Neural cell (in vitro differentiated cells): Measurements from ENCODE around the gene SMIM31. TPM values are rescaled to one million over a fixed set of nuclear protein-coding genes. Genes with fewer than 3 reads are reported as not detected.

Experiments used
- H2AFZ ChIP-seq: fragments of 200-600, 300-800 bp; sonication (generic), shearing (Covaris generic); 2 replicates; pipeline ENCODE4 v1.6.0; 2014; ENCODE audit warnings: low read depth, mild to moderate bottlenecking, antibody characterized with exemption, low read length, moderate library complexity
- H3F3A ChIP-seq: fragments of 200-600 bp; shearing (Covaris generic); 2 replicates; pipeline ENCODE4 v1.6.1; 2016; ENCODE audit warnings: mild to moderate bottlenecking, moderate library complexity, mixed read lengths, antibody characterized with exemption, low read length; ENCODE audit not compliant: insufficient read depth, poor library complexity, severe bottlenecking
- H3K27ac ChIP-seq: fragments of 200-600, 300-800 bp; sonication (generic), shearing (Covaris generic); 2 replicates; pipeline ENCODE4 v1.5.1; 2014; ENCODE audit warnings: mild to moderate bottlenecking, low read length, moderate library complexity
- H3K27me3 ChIP-seq: fragments of 300-800, 200-600 bp; sonication (generic), shearing (Covaris generic); 2 replicates; pipeline ENCODE4 v1.6.0; 2014; ENCODE audit warnings: mild to moderate bottlenecking, low read depth, low read length, moderate library complexity; ENCODE audit not compliant: insufficient read depth
- H3K36me3 ChIP-seq: fragments of 300-800, 200-600 bp; sonication (generic), shearing (Covaris generic); 2 replicates; pipeline ENCODE4 v1.5.1; 2014; ENCODE audit warnings: mild to moderate bottlenecking, antibody characterized with exemption, low read length, moderate library complexity; ENCODE audit not compliant: insufficient read depth
- H3K4me2 ChIP-seq: fragments of 300-800, 200-600 bp; sonication (generic), shearing (Covaris generic); 2 replicates; pipeline ENCODE4 v1.6.0; 2014; ENCODE audit warnings: mild to moderate bottlenecking, low read length
- H3K4me3 ChIP-seq: fragments of 300-800, 200-600 bp; sonication (generic), shearing (Covaris generic); 2 replicates; pipeline ENCODE4 v1.5.1; 2014; ENCODE audit warnings: mild to moderate bottlenecking, low read length, moderate library complexity
- H3K79me2 ChIP-seq: fragments of 200-600 bp; shearing (Covaris generic); replicated peaks from 2 replicates; pipeline ENCODE4 v1.6.0; 2014; ENCODE audit warnings: mild to moderate bottlenecking, low read length, moderate library complexity; ENCODE audit not compliant: insufficient read depth
- H3K9ac ChIP-seq: fragments of 300-800, 200-600 bp; sonication (generic), shearing (Covaris generic); 2 replicates; pipeline ENCODE4 v1.6.1; 2016; ENCODE audit warnings: mild to moderate bottlenecking, low read length, mixed read lengths
- H3K9me2 ChIP-seq: fragments of 200-600 bp; shearing (Covaris generic); 2 replicates; pipeline ENCODE4 v1.6.1; 2016; ENCODE audit warnings: mild to moderate bottlenecking, low read length, mixed read lengths; ENCODE audit not compliant: insufficient read depth
- H3K9me3 ChIP-seq: fragments of 200-600, 300-800 bp; sonication (generic), shearing (Covaris generic); 2 replicates; pipeline ENCODE4 v1.6.1; 2016; ENCODE audit warnings: mild to moderate bottlenecking, mixed run types, low read length, moderate library complexity, mixed read lengths
- H4K20me1 ChIP-seq: fragments of 200-600 bp; shearing (Covaris generic); 2 replicates; pipeline ENCODE4 v1.6.1; 2016; ENCODE audit warnings: mild to moderate bottlenecking, mixed run types; ENCODE audit not compliant: insufficient read depth
- CTCF ChIP-seq: fragments of 450-650 bp; IDR thresholded peaks from 2 replicates; pipeline ENCODE4 v1.5.1; 2014; ENCODE audit warnings: antibody characterized with exemption, mild to moderate bottlenecking, moderate library complexity; ENCODE audit not compliant: poor library complexity, severe bottlenecking
- EP300 ChIP-seq: fragments of 450-650 bp; conservative IDR thresholded peaks from 2 replicates; pipeline ENCODE4 v1.6.1; 2014; ENCODE audit warnings: antibody characterized with exemption, mild to moderate bottlenecking, moderate library complexity; ENCODE audit not compliant: poor library complexity, severe bottlenecking
- EZH2 ChIP-seq: fragments of 200-600, 300-800 bp; shearing (Covaris generic), sonication (generic); IDR thresholded peaks from 2 replicates; pipeline ENCODE4 v1.6.1; 2014; ENCODE audit warnings: antibody characterized with exemption, low read length, borderline replicate concordance, mild to moderate bottlenecking; ENCODE audit not compliant: insufficient read depth, poor library complexity, severe bottlenecking
- MXI1 ChIP-seq: fragments of 450-650 bp; conservative IDR thresholded peaks from 2 replicates; pipeline ENCODE4 v1.6.1; 2014; ENCODE audit warnings: antibody characterized with exemption, mild to moderate bottlenecking; ENCODE audit not compliant: poor library complexity, severe bottlenecking
- POLR2AphosphoS5 ChIP-seq: IDR thresholded peaks from 2 replicates; pipeline ENCODE4 v1.6.1; 2012
- RAD21 ChIP-seq: fragments of 450-650 bp; conservative IDR thresholded peaks from 2 replicates; pipeline ENCODE4 v1.6.1; 2014; ENCODE audit warnings: antibody characterized with exemption, mild to moderate bottlenecking, moderate library complexity
- REST ChIP-seq: IDR thresholded peaks from 2 replicates; pipeline ENCODE4 v1.6.1; 2012; ENCODE audit warnings: borderline replicate concordance
- SMC3 ChIP-seq: fragments of 450-650 bp; conservative IDR thresholded peaks from 2 replicates; pipeline ENCODE4 v1.6.1; 2014; ENCODE audit warnings: antibody characterized with exemption, mild to moderate bottlenecking, moderate library complexity; ENCODE audit not compliant: poor library complexity
- TAF1 ChIP-seq: IDR thresholded peaks from 2 replicates; pipeline ENCODE4 v1.6.1; 2012; ENCODE audit warnings: low read depth
- polyA plus RNA-seq: library from polyadenylated mRNA; depleted of rRNA; stranded (reverse); fragments of >200 nt; gene quantifications from 2 replicates; pipeline ENCODE4 v1.2.3, GENCODE V29; 2014

The SMIM31 gene
- polyA plus RNA-seq, 1 donor from 2014 or later = not detected

- H2AFZ ChIP-seq = no peak overlapping the region
- no peaks in the 10 kb centered on the region for H3K79me2 ChIP-seq
- H3K9ac ChIP-seq = no peak overlapping the region
- H3K9me3 ChIP-seq = no peaks in the 10 kb centered on the region
- H4K20me1 ChIP-seq = no peaks in the 10 kb centered on the region
- H3F3A ChIP-seq = no peaks in the 10 kb centered on the region
- H3K36me3 ChIP-seq = no peaks in the 10 kb centered on the region
- TF ChIP-seq TAF1 (no peak), MXI1 (no peak), EP300 (no peak), EZH2 (no peak), RAD21 (no peak), POLR2AphosphoS5 (no peak)
- no peaks in the 10 kb centered on the region for H3K27me3 ChIP-seq
- H3K4me2 ChIP-seq = no peak overlapping the region
- no peak overlapping the region for H3K4me3 ChIP-seq
- no peaks in the 10 kb centered on the region for H3K9me2 ChIP-seq
- H3K27ac ChIP-seq = no peak overlapping the region
These were observed 35.1 kb upstream of the SMIM31 start for GRCh38 chr4:164718827-164719226.

- Histone ChIP-seq H3K27me3 (no peaks in the 10 kb centered on the region), H2AFZ (no peak overlapping the region), H3K36me3 (no peaks in the 10 kb centered on the region), H3K9ac (no peak overlapping the region), H3K4me3 (no peak overlapping the region), H4K20me1 (no peaks in the 10 kb centered on the region), H3F3A (no peaks in the 10 kb centered on the region), H3K9me3 (no peaks in the 10 kb centered on the region), H3K4me2 (no peak overlapping the region), H3K27ac (no peak overlapping the region), H3K9me2 (no peaks in the 10 kb centered on the region), H3K79me2 (no peaks in the 10 kb centered on the region)
- TF ChIP-seq REST (no peak), POLR2AphosphoS5 (no peak), CTCF (no peak), TAF1 (no peak), EP300 (no peak), EZH2 (no peak), RAD21 (no peak), MXI1 (no peak), SMC3 (no peak)
These were observed 28.9 kb upstream of the SMIM31 start for GRCh38 chr4:164725066-164725465.
